ENCODE measurements around the gene MTARC2.
A peak's percentile ranks its signal among the peaks of the same experiment; 100 is the strongest.

MTARC2 gene

GRCh38 chr1:220769205-220769604, 21.1 kb downstream of the MTARC2 start:
- DNase-seq (ENCODE audit: low spot score), result no peak

- DNase-seq (ENCODE audit: low spot score), result no peak
Observed at GRCh38 chr1:220770245-220770913, 22.3 kb downstream of the MTARC2 start.

GRCh38 chr1:220772846-220773245, 24.7 kb downstream of the MTARC2 start:
- DNase-seq (ENCODE audit: low spot score), result no peak

- peak; percentile 57 for DNase-seq (ENCODE audit: low spot score)
Observed at GRCh38 chr1:220775240-220775853, 27.2 kb downstream of the MTARC2 start.

- no peak for DNase-seq (ENCODE audit: low spot score)
Observed at GRCh38 chr1:220776254-220776653, 28.1 kb downstream of the MTARC2 start.

- peak; percentile 93 for DNase-seq (ENCODE audit: low spot score)
Observed at GRCh38 chr1:220776720-220777326, 28.7 kb downstream of the MTARC2 start.

- DNase-seq (ENCODE audit: low spot score), result no peak
Observed at GRCh38 chr1:220783453-220783852, 35.3 kb downstream of the MTARC2 start.

- no peak for DNase-seq (ENCODE audit: low spot score)
Observed at GRCh38 chr1:220784751-220785150, 36.6 kb downstream of the MTARC2 start.

- no peak for DNase-seq (ENCODE audit: low spot score)
Observed at GRCh38 chr1:220785166-220786056, 37.3 kb downstream of the MTARC2 start.

- peak; percentile 32 for DNase-seq (ENCODE audit: low spot score)
Observed at GRCh38 chr1:220786057-220786336, 37.9 kb downstream of the MTARC2 start.

- DNase-seq (ENCODE audit: low spot score), result peak; percentile 84
Observed at GRCh38 chr1:220786337-220787068, 38.4 kb downstream of the MTARC2 start, which contains the start of gene MTARC1. Gene MTARC1, plus strand, starts transcription at chr1:220786913. Its CDS starts 32 bp downstream, at chr1:220786945.

GRCh38 chr1:220787069-220787619, 39.0 kb downstream of the MTARC2 start:
- DNase-seq (ENCODE audit: low spot score), result no peak

GRCh38 chr1:220788900-220789299, 40.8 kb downstream of the MTARC2 start:
- no peak for DNase-seq (ENCODE audit: low spot score)

GRCh38 chr1:220789532-220790147, 41.5 kb downstream of the MTARC2 start:
- DNase-seq (ENCODE audit: low spot score), result no peak

GRCh38 chr1:220791285-220791684, 43.2 kb downstream of the MTARC2 start:
- no peak for DNase-seq (ENCODE audit: low spot score)

- no peak for DNase-seq (ENCODE audit: low spot score)
Observed at GRCh38 chr1:220791956-220792355, 43.8 kb downstream of the MTARC2 start.

- DNase-seq (ENCODE audit: low spot score), result no peak
Observed at GRCh38 chr1:220796530-220796929, 48.4 kb downstream of the MTARC2 start.

- no peak for DNase-seq (ENCODE audit: low spot score)
Observed at GRCh38 chr1:220797044-220797443, 48.9 kb downstream of the MTARC2 start.

- DNase-seq (ENCODE audit: low spot score), result no peak
Observed at GRCh38 chr1:220797553-220797952, 49.4 kb downstream of the MTARC2 start.

GRCh38 chr1:220798338-220798737, 50.2 kb downstream of the MTARC2 start:
- DNase-seq (ENCODE audit: low spot score), result no peak

- no peak for DNase-seq (ENCODE audit: low spot score)
Observed at GRCh38 chr1:220800262-220800661, 52.1 kb downstream of the MTARC2 start.

Measured in AG20443 (cell line).